ENCODE results near the gene CAPN5. TPM values are rescaled to one million over a fixed set of nuclear protein-coding genes. Genes with fewer than 3 reads are reported as not detected.
A peak's percentile ranks its signal among the peaks of the same experiment; 100 is the strongest.

Gene CAPN5
- total and polyA plus RNA-seq, 2 of the 13 experiments (the other 11 are each of a cell fraction or from before 2014, with no cell fraction given) = 0.27 to 1.2 TPM

DNA sequence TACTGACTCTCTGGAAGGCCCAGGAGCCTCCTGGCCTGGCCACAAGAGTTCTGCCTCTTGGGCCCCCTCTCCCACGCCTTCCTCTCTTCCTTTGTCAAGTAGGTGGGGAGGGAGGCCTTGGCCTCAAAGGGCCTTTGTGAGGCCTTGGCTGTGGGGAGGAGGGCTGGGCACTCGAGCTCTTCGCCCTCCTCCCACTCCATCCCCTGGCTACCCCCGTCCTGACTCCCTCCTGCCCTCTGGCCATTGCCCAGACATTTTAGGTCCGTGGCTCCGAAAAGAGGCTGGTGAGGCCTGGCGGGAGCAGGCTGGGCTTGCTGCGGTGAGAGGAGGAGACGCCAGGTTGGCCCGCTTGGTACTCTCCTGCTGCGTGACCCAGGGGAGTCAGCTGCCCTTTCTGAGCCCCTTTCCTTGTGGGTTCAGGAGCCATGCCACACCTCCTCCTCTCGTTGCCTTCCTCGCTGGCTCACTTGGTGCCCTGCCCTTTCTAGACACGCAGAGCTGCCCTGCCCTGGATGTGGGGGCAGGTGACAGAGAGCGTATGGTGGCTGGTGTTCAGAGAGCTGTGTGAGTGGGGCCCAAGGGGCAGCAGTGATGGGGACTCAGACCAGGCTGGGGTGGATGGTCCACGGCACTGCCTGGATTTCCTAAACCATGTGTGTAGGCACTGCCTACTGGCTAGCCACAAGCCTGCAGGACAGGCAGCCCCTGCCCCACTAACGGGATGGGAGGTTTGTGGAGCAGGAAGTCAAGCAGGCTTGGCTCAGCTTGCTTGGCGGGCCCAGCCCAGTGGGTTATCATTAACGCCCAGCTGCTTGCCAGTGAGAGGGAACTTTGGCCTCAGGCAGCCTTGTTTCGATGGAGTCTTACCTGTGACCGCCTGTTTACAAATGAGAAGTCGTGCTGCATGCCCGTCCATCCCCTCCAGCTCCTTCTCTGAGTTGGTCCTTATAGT lies 20.0 kb downstream of the CAPN5 start:
- peak; percentile 60 for ATAC-seq
- Histone ChIP-seq H3K79me2 (ENCODE audit: insufficient read depth, low read length) (no peaks in the 10 kb centered on the region), H3K4me3 (replicated peaks in 1 of 3; ENCODE audit: insufficient read depth in 1 of 3, low read depth in 2 of 3, low read length in 3 of 3) (peak overlapping the region in 1 of 3 experiments; percentile 57; a peak in 1 of 6 replicates), H2AFZ (ENCODE audit: low read length) (no peak overlapping the region), H3K36me3 (replicated peaks in 1 of 2; ENCODE audit: control insufficient read depth in 1 of 2, insufficient read depth in 2 of 2, low read length in 2 of 2) (no peaks in the 10 kb centered on the region), H3K9ac (ENCODE audit: insufficient read depth, low read depth, low read length) (no peak overlapping the region), H3K4me2 (ENCODE audit: low read depth, low read length) (peak overlapping the region; percentile 62), H4K20me1 (ENCODE audit: insufficient read depth, low read length) (no peaks in the 10 kb centered on the region), H3K9me3 (ENCODE audit: low read length) (no peaks in the 10 kb centered on the region), H3K27me3 (ENCODE audit: control insufficient read depth in 1 of 2, insufficient read depth in 2 of 2, low read length in 2 of 2) (peaks cover 5 to 8% of the 10 kb centered on the region in 2 experiments; a peak in 2 of 5 replicates), H3K27ac (ENCODE audit: extremely low read length, insufficient read depth, low read length) (no peak overlapping the region), H3K4me1 (ENCODE audit: insufficient read depth, low read length) (peaks cover 56% of the 10 kb centered on the region)
- in situ Hi-C loops (cut with HindIII; ENCODE audit: extremely low pct_ligation_motif_present, low pct_unique_long_range_greater_than_20kb) = no loop called here
- peak; percentile 50 for FAIRE-seq
- peak; percentile 39 for DNase-seq (ENCODE audit: low spot score)
- no TSS peak for BruUV-seq (replicated peaks)
- intact Hi-C loops (cut with micrococcal nuclease; ENCODE audit: unreplicated experiment) = no loop called here
- ChIA-PET CTCF (ENCODE audit: low intra/inter-chr PET ratio, low total read pairs) (interaction anchor here (1.2 kb wide), 1 partner anchor 39 kb away, joined by 5 read pairs; no protein-coding TSS in a partner anchor), POLR2A (interaction anchor here (1.0 to 1.9 kb wide), 4 partner anchors 9 to 21 kb away, joined by 3 to 16 read pairs (median 4); partner anchors contain the start of gene CAPN5)
- WGBS (ENCODE audit: low lambda C conversion rate) = 42% methylated on average over 9 of the region's 23 CpGs
- no peak for TF ChIP-seq FOXA1 (IDR thresholded peaks at IDR 0.05)
- peak; percentile 50; the same call in 1 of the 2 replicates for TF ChIP-seq FOXA1 (CRISPR knock-in tag; IDR thresholded peaks at IDR 0.05)
- TF ChIP-seq PHF5A (CRISPR knock-in tag; IDR thresholded peaks at IDR 0.05; ENCODE audit: low read depth, unreplicated experiment) = no peak
- no peak for TF ChIP-seq ZNF10 (CRISPR knock-in tag; IDR thresholded peaks at IDR 0.05; ENCODE audit: borderline replicate concordance, low read depth)
- TF ChIP-seq, protein P1, sequence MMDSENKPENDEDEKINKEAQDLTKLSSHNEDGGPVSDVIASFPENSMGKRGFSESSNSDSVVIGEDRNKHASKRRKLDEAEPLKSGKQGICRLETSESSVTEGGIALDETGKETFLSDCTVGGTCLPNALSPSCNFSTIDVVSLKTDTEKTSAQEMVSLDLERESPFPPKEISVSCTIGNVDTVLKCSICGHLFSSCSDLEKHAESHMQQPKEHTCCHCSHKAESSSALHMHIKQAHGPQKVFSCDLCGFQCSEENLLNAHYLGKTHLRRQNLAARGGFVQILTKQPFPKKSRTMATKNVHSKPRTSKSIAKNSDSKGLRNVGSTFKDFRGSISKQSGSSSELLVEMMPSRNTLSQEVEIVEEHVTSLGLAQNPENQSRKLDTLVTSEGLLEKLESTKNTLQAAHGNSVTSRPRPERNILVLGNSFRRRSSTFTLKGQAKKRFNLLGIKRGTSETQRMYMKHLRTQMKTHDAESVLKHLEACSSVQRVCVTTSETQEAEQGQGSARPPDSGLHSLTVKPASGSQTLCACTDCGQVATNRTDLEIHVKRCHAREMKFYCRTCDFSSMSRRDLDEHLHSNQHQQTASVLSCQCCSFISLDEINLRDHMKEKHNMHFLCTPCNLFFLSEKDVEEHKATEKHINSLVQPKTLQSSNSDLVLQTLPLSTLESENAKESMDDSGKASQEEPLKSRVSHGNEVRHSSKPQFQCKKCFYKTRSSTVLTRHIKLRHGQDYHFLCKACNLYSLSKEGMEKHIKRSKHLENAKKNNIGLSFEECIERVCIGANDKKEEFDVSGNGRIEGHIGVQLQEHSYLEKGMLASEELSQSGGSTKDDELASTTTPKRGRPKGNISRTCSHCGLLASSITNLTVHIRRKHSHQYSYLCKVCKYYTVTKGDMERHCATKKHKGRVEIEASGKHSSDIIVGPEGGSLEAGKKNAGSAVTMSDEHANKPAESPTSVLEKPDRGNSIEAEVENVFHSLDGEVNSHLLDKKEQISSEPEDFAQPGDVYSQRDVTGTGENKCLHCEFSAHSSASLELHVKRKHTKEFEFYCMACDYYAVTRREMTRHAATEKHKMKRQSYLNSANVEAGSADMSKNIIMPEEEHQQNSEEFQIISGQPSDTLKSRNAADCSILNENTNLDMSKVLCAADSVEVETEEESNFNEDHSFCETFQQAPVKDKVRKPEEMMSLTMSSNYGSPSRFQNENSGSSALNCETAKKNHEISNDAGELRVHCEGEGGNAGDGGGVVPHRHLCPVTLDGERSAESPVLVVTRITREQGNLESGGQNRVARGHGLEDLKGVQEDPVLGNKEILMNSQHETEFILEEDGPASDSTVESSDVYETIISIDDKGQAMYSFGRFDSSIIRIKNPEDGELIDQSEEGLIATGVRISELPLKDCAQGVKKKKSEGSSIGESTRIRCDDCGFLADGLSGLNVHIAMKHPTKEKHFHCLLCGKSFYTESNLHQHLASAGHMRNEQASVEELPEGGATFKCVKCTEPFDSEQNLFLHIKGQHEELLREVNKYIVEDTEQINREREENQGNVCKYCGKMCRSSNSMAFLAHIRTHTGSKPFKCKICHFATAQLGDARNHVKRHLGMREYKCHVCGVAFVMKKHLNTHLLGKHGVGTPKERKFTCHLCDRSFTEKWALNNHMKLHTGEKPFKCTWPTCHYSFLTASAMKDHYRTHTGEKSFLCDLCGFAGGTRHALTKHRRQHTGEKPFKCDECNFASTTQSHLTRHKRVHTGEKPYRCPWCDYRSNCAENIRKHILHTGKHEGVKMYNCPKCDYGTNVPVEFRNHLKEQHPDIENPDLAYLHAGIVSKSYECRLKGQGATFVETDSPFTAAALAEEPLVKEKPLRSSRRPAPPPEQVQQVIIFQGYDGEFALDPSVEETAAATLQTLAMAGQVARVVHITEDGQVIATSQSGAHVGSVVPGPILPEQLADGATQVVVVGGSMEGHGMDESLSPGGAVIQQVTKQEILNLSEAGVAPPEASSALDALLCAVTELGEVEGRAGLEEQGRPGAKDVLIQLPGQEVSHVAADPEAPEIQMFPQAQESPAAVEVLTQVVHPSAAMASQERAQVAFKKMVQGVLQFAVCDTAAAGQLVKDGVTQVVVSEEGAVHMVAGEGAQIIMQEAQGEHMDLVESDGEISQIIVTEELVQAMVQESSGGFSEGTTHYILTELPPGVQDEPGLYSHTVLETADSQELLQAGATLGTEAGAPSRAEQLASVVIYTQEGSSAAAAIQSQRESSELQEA (CRISPR knock-in tag; IDR thresholded peaks at IDR 0.05; ENCODE audit: not compliant biosample characterization) = peak; percentile 10
- TF ChIP-seq ZNF326 (CRISPR knock-in tag; IDR thresholded peaks at IDR 0.05; ENCODE audit: borderline replicate concordance) = no peak
- TF ChIP-seq U2AF2 (IDR thresholded peaks at IDR 0.05; ENCODE audit: low read depth, low read length) = no peak
- peak; percentile 51; the same call in 1 of the 2 replicates for TF ChIP-seq HOXA3 (CRISPR knock-in tag; IDR thresholded peaks at IDR 0.05)
- TF ChIP-seq, protein P2, sequence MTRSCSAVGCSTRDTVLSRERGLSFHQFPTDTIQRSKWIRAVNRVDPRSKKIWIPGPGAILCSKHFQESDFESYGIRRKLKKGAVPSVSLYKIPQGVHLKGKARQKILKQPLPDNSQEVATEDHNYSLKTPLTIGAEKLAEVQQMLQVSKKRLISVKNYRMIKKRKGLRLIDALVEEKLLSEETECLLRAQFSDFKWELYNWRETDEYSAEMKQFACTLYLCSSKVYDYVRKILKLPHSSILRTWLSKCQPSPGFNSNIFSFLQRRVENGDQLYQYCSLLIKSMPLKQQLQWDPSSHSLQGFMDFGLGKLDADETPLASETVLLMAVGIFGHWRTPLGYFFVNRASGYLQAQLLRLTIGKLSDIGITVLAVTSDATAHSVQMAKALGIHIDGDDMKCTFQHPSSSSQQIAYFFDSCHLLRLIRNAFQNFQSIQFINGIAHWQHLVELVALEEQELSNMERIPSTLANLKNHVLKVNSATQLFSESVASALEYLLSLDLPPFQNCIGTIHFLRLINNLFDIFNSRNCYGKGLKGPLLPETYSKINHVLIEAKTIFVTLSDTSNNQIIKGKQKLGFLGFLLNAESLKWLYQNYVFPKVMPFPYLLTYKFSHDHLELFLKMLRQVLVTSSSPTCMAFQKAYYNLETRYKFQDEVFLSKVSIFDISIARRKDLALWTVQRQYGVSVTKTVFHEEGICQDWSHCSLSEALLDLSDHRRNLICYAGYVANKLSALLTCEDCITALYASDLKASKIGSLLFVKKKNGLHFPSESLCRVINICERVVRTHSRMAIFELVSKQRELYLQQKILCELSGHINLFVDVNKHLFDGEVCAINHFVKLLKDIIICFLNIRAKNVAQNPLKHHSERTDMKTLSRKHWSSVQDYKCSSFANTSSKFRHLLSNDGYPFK (CRISPR knock-in tag; IDR thresholded peaks at IDR 0.05; ENCODE audit: borderline replicate concordance) = no peak; the same call in 1 of the 2 replicates
- peak; percentile 47 for TF ChIP-seq FOXO1 (CRISPR knock-in tag; IDR thresholded peaks at IDR 0.05)
- peak; percentile 32; the same call in 1 of the 2 replicates for TF ChIP-seq HNF4G (IDR thresholded peaks at IDR 0.05; ENCODE audit: borderline replicate concordance, low read depth, low read length)
- TF ChIP-seq HNF4G (CRISPR knock-in tag; IDR thresholded peaks at IDR 0.05; ENCODE audit: borderline replicate concordance, low read depth) = peak; percentile 38; the same call in 1 of the 2 replicates

All from HepG2 (cell line).